Adrenal gland (tissue), 5 donors: ENCODE data around the gene UNC5C.

ENCODE experiments used
- POLR2A ChIP-seq, 2 donors: fragments of 450-650 bp; IDR thresholded peaks; one replicate each; pipeline ENCODE4 v1.6.1; 2017; ENCODE audit warnings: antibody characterized with exemption in 2 of 2, mild to moderate bottlenecking in 2 of 2, moderate library complexity in 1 of 2
- TF ChIP-seq, protein P1 (sequence below), 6 experiments: fragments of 450-650 bp in 4 of 6; fragments of 200-600 bp in 2 of 6; sonication (generic) in 1 of 6; IDR thresholded peaks; 1 replicate in 5 of 6; 2 replicates in 1 of 6; pipeline versions ENCODE4 v1.5.1 to v1.8.0; 2016 to 2021; ENCODE audit warnings: antibody characterized with exemption in 6 of 6, mild to moderate bottlenecking in 2 of 6, moderate library complexity in 1 of 6
- donor health status: DM: no; HTN: no; CAD: no.

GRCh38 chr4:95193391-95194224 is 355.2 kb downstream of the UNC5C start:
- TF ChIP-seq, protein P1, sequence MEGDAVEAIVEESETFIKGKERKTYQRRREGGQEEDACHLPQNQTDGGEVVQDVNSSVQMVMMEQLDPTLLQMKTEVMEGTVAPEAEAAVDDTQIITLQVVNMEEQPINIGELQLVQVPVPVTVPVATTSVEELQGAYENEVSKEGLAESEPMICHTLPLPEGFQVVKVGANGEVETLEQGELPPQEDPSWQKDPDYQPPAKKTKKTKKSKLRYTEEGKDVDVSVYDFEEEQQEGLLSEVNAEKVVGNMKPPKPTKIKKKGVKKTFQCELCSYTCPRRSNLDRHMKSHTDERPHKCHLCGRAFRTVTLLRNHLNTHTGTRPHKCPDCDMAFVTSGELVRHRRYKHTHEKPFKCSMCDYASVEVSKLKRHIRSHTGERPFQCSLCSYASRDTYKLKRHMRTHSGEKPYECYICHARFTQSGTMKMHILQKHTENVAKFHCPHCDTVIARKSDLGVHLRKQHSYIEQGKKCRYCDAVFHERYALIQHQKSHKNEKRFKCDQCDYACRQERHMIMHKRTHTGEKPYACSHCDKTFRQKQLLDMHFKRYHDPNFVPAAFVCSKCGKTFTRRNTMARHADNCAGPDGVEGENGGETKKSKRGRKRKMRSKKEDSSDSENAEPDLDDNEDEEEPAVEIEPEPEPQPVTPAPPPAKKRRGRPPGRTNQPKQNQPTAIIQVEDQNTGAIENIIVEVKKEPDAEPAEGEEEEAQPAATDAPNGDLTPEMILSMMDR (IDR thresholded peaks at IDR 0.05): no peak
- no peak for TF ChIP-seq POLR2A (IDR thresholded peaks at IDR 0.05)
